K562 (cell line): ENCODE measurements around the gene C16orf86. TPM values are rescaled to one million over a fixed set of nuclear protein-coding genes. Genes with fewer than 3 reads are reported as not detected.

Experiments
- ATAC-seq: fragments of 200-7000 bp; cut with Tn5 transposase; 3 replicates; pipeline ENCODE4 v1.9.1; 2020; ENCODE audit warnings: moderate library complexity
- BruUV-seq: library from RNA; stranded (reverse); fragments of 400-500 nt; replicated peaks from 2 replicates; lab custom pipeline; 2021; lab: Mats Ljungman, UMichigan
- CTCF ChIA-PET: fragments of 300-600 bp; formaldehyde crosslinking; extraction: SDS; loops from one replicate; lab custom pipeline; 2021; ENCODE audit warnings: low intra/inter-chr PET ratio; lab: Yijun Ruan, JAX
- POLR2A ChIA-PET: fragments of 300-600, 350-650 bp; sonication (Branson Sonifier 250); formaldehyde crosslinking; extraction: SDS; loops from one replicate; lab custom pipeline; 2021; ENCODE audit warnings: antibody characterized with exemption, inconsistent platforms; lab: Yijun Ruan, JAX
- DNase-seq, 4 experiments: peaks; one replicate each; pipeline versions ENCODE4 v3.0.0 to v3.0.0-alpha.2; 2011 to 2018; ENCODE audit warnings: low spot score in 3 of 4, mixed read lengths in 3 of 4; ENCODE audit errors: extremely low read depth in 1 of 4
- FAIRE-seq: peaks from 2 replicates; lab custom pipeline; 2011; peaks lifted over from hg19 to GRCh38; lab: Jason Lieb, UNC
- H2AFZ ChIP-seq: 2 replicates; pipeline ENCODE4 v1.6.0; 2011; ENCODE audit warnings: low read depth, low read length, control low read depth, inconsistent platforms
- H3K27ac ChIP-seq: fragments of 200-600 bp; 3 replicates; pipeline ENCODE4 v1.8.0; 2011; ENCODE audit warnings: low read depth, mild to moderate bottlenecking, control low read depth, inconsistent platforms, low read length, moderate library complexity, mixed read lengths; ENCODE audit errors: extremely low read depth
- H3K27me3 ChIP-seq, 2 experiments: fragments of 300-600 bp in 1 of 2; 2 replicates in 1 of 2; 3 replicates in 1 of 2; pipeline versions ENCODE4 v1.6.0 to v1.8.0; 2011; ENCODE audit warnings: inconsistent platforms in 2 of 2, low read length in 2 of 2, mild to moderate bottlenecking in 1 of 2, mixed read lengths in 1 of 2, moderate library complexity in 1 of 2; ENCODE audit not compliant: control insufficient read depth in 2 of 2, insufficient read depth in 2 of 2
- H3K36me3 ChIP-seq: fragments of 300-600 bp; 3 replicates; pipeline ENCODE4 v1.8.0; 2011; ENCODE audit warnings: mild to moderate bottlenecking, low read length, inconsistent platforms; ENCODE audit not compliant: control insufficient read depth, insufficient read depth
- H3K4me1 ChIP-seq, 2 experiments: fragments of 200-600 bp in 1 of 2; replicated peaks in 1 of 2; 2 replicates in 1 of 2; 3 replicates in 1 of 2; pipeline versions ENCODE4 v1.5.1 to v1.8.0; 2011; ENCODE audit warnings: inconsistent platforms in 2 of 2, low read length in 2 of 2, mild to moderate bottlenecking in 1 of 2, mixed read lengths in 1 of 2, moderate library complexity in 1 of 2; ENCODE audit not compliant: control insufficient read depth in 2 of 2, insufficient read depth in 2 of 2
- H3K4me2 ChIP-seq: 2 replicates; pipeline ENCODE4 v1.6.1; 2011; ENCODE audit warnings: low read length, control low read depth, inconsistent platforms, mixed read lengths; ENCODE audit not compliant: insufficient read depth
- H3K4me3 ChIP-seq: fragments of 200-600 bp; sonication (generic), shearing (Covaris generic); 2 replicates; pipeline ENCODE4 v1.5.1; 2016; ENCODE audit warnings: control low read depth, inconsistent platforms
- H3K79me2 ChIP-seq: fragments of 200-600 bp; 3 replicates; pipeline ENCODE4 v1.8.0; 2011; ENCODE audit warnings: low read length, inconsistent platforms; ENCODE audit not compliant: control insufficient read depth, insufficient read depth
- H3K9ac ChIP-seq, 2 experiments: 2 replicates each; pipeline versions ENCODE4 v1.6.0 to v1.6.1; 2011; ENCODE audit warnings: low read depth in 2 of 2, low read length in 2 of 2, control low read depth in 1 of 2, inconsistent platforms in 1 of 2, mild to moderate bottlenecking in 1 of 2, mixed read lengths in 1 of 2; ENCODE audit not compliant: insufficient read depth in 1 of 2
- H3K9me1 ChIP-seq: one replicate; pipeline ENCODE4 v1.6.0; 2011; ENCODE audit warnings: inconsistent platforms, mild to moderate bottlenecking, low read length, moderate library complexity; ENCODE audit not compliant: control insufficient read depth, insufficient read depth
- H3K9me3 ChIP-seq: replicated peaks from 2 replicates; pipeline ENCODE4 v1.5.1; 2011; ENCODE audit warnings: low read depth, low read length, inconsistent platforms; ENCODE audit not compliant: control insufficient read depth, insufficient read depth
- H4K20me1 ChIP-seq: replicated peaks from 2 replicates; pipeline ENCODE4 v1.6.1; 2011; ENCODE audit warnings: low read length, inconsistent platforms, mixed read lengths; ENCODE audit not compliant: control insufficient read depth, insufficient read depth
- BACH1 ChIP-seq: fragments of 200-800 bp; sonication (Bioruptor generic); IDR thresholded peaks from 2 replicates; pipeline ENCODE4 v1.6.1; 2016; ENCODE audit warnings: missing genetic modification characterization, missing compliant biosample characterization
- BCOR ChIP-seq: fragments of 450-650 bp; IDR thresholded peaks from 2 replicates; pipeline ENCODE4 v1.6.1; 2016
- FOXA3 ChIP-seq, 2 experiments: fragments of 450-650 bp in 1 of 2; sonication (generic) in 1 of 2; formaldehyde crosslinking; IDR thresholded peaks in 1 of 2; conservative IDR thresholded peaks in 1 of 2; 2 replicates each; pipeline versions ENCODE4 v1.4.0 to v1.8.0; 2020 to 2022; ENCODE audit warnings: mild to moderate bottlenecking in 2 of 2, missing genetic modification reagents in 1 of 2
- GTF2A2 ChIP-seq: IDR thresholded peaks from 2 replicates; pipeline ENCODE4 v1.6.1; 2016; ENCODE audit warnings: mild to moderate bottlenecking, missing genetic modification characterization, missing compliant biosample characterization
- JUNB ChIP-seq: fragments of 450-650 bp; formaldehyde crosslinking; conservative IDR thresholded peaks from 2 replicates; pipeline ENCODE4 v1.4.0; 2020; ENCODE audit warnings: mild to moderate bottlenecking
- MAFK ChIP-seq: IDR thresholded peaks from 2 replicates; pipeline ENCODE4 v1.6.1; 2011; ENCODE audit warnings: low read length, improper control_type of control experiment
- NEUROD1 ChIP-seq: fragments of 150-350 bp; IDR thresholded peaks from 2 replicates; pipeline ENCODE4 v1.6.1; 2014; ENCODE audit warnings: borderline replicate concordance, low read length, low read depth; ENCODE audit not compliant: partially characterized antibody
- NR2F6 ChIP-seq: fragments of 450-650 bp; formaldehyde crosslinking; IDR thresholded peaks from 2 replicates; pipeline ENCODE4 v1.4.0; 2020; ENCODE audit warnings: mild to moderate bottlenecking
- TRIM28 ChIP-seq: fragments of 450-650 bp; IDR thresholded peaks from 2 replicates; pipeline ENCODE4 v1.6.1; 2017
- ZNF146 ChIP-seq: IDR thresholded peaks from one replicate; pipeline ENCODE4 v1.6.1; 2018; ENCODE audit warnings: missing compliant biosample characterization; ENCODE audit not compliant: unreplicated experiment
- ZNF197 ChIP-seq: fragments of 200-800 bp; sonication (Bioruptor generic); IDR thresholded peaks from 2 replicates; pipeline ENCODE4 v1.6.1; 2016; ENCODE audit warnings: low read depth, missing genetic modification characterization, missing compliant biosample characterization
- ZNF707 ChIP-seq: fragments of 250-450 bp; sonication (Bioruptor Pico); conservative IDR thresholded peaks from 2 replicates; pipeline ENCODE4 v1.8.0; 2022; ENCODE audit warnings: inconsistent platforms, mild to moderate bottlenecking, moderate library complexity
- WGBS: fragments of 100-300 bp; shearing (Covaris generic); methylation state at CpG from one replicate; pipeline ENCODE4 v1.1.6; 2016; ENCODE audit warnings: low coverage, mixed read lengths; ENCODE audit not compliant: insufficient coverage; ENCODE audit errors: missing lambda C conversion rate; 5-methylcytosine and 5-hydroxymethylcytosine counted together
- in situ Hi-C: fragments of 300-500 bp; cut with MboI; formaldehyde crosslinking; loops from 4 replicates; pipeline ENCODE4 v1.15.0; 2018; ENCODE audit warnings: inconsistent platforms, mixed read lengths
- intact Hi-C: fragments of 100-400 bp; cut with micrococcal nuclease; formaldehyde crosslinking; loops from 2 replicates; pipeline ENCODE4 v1.14.2; 2022
- polyA plus RNA-seq, 8 experiments: library from polyadenylated mRNA; depleted of rRNA in 4 of 8; stranded (reverse) in 5 of 8; unstranded in 3 of 8; fragments of >200 nt; fragmentation: Nextera tagmentation in 2 of 8; fragmentation: Illumina TruSeq in 1 of 8; extraction: Ambion mirVana in 2 of 8; extraction: Trizol in 1 of 8; gene quantifications; 2 replicates each; pipeline versions ENCODE4 v1.2.1 to v1.2.3, GENCODE V29; 2011 to 2014; ENCODE audit warnings: inconsistent platforms in 1 of 8, missing spikeins in 1 of 8
- total RNA-seq, 7 experiments: library from RNA; depleted of rRNA in 6 of 7; stranded (reverse); fragments of >200 nt in 6 of 7; fragmentation: Illumina TruSeq in 2 of 7; extraction: Trizol in 2 of 7; gene quantifications; 2 replicates each; pipeline versions ENCODE4 v1.2.1 to v1.2.3, GENCODE V29; 2011 to 2021; ENCODE audit warnings: low replicate concordance in 1 of 7

Gene C16orf86
- total and polyA plus RNA-seq, 9 of the 15 experiments (the other 6 are each of a cell fraction or from before 2014, with no cell fraction given), result 0.13 to 1.2 (median 0.27) TPM; not detected in 3

DNA sequence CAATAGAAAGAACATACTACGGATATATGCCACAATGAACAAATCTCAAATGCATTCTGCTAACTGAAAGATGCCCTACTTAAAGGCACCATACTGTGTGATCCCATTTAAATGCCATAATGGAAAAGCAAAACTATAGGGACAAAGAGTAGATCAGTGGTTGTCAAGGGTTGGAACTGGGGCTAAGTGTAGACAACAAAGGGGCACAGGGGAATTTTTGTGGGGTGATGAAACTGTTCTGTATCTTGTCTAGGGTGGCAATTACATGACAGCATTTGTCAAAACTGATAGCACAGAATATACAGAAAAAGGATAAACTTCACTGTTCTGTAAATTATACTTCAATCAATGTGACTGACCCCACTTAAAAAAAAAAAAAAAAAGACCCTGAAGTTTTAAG is 34.8 kb downstream of the C16orf86 start:
- Histone ChIP-seq H3K36me3 (peaks cover 8% of the 10 kb centered on the region; the same call in 1 of the 3 replicates), H3K27me3 (no peaks in the 10 kb centered on the region), H4K20me1 (no peaks in the 10 kb centered on the region), H3K27ac (no peak overlapping the region), H3K79me2 (no peaks in the 10 kb centered on the region), H3K4me2 (no peak overlapping the region), H3K4me3 (no peak overlapping the region), H3K9me1 (no peaks in the 10 kb centered on the region), H2AFZ (no peak overlapping the region), H3K9me3 (peaks cover 3% of the 10 kb centered on the region), H3K9ac (no peak overlapping the region), H3K4me1 (no peaks in the 10 kb centered on the region)
- intact Hi-C loops (no loop called here), in situ Hi-C loops (no loop called here)
- ATAC-seq (no peak), FAIRE-seq (no peak), DNase-seq (no peak)
- TF ChIP-seq NR2F6 (CRISPR knock-in tag) (no peak), ZNF197 (CRISPR knock-in tag) (no peak), FOXA3 (CRISPR knock-in tag; conservative IDR thresholded peaks at IDR 0.05 in 1 of 2, IDR thresholded peaks at IDR 0.05 in 1 of 2) (no peak)
- CTCF ChIA-PET, result interaction anchor here (0.7 kb wide), 1 partner anchor 205 kb away, joined by 3 read pairs; no protein-coding TSS in a partner anchor
- WGBS, result 91% methylated on average over 1 of the region's 1 CpG
- no TSS peak for BruUV-seq
- POLR2A ChIA-PET, result no interaction called here

GRCh38 chr16:67702130-67702529 is 35.5 kb downstream of the C16orf86 start:
- BruUV-seq, result no TSS peak
- Histone ChIP-seq H3K36me3 (peaks cover 8% of the 10 kb centered on the region; the same call in 1 of the 3 replicates), H3K9ac (no peak overlapping the region), H3K4me2 (no peak overlapping the region), H4K20me1 (no peaks in the 10 kb centered on the region), H3K4me3 (no peak overlapping the region), H3K27ac (no peak overlapping the region), H3K27me3 (no peaks in the 10 kb centered on the region), H3K9me3 (peaks cover 3% of the 10 kb centered on the region)
- ATAC-seq (no peak), FAIRE-seq (no peak)
- intact Hi-C loops (no loop called here), in situ Hi-C loops (no loop called here)
- CTCF ChIA-PET, result no interaction called here
- POLR2A ChIA-PET, result interaction anchor here (0.7 to 0.9 kb wide), 3 partner anchors 11 to 26 kb away, joined by 3 to 6 read pairs (median 3); no protein-coding TSS in a partner anchor
- 75% methylated on average over 4 of the region's 4 CpGs for WGBS
- TF ChIP-seq JUNB (CRISPR knock-in tag) (no peak), BACH1 (tag) (no peak), MAFK (no peak), NEUROD1 (no peak), BCOR (no peak), TRIM28 (no peak), ZNF707 (CRISPR knock-in tag) (no peak), GTF2A2 (tag) (no peak), ZNF146 (no peak)
- TF ChIP-seq, all 486 proteins: peak for 0
- H3K4me1 ChIP-seq, result no peaks in the 10 kb centered on the region
- H3K79me2 ChIP-seq, result no peaks in the 10 kb centered on the region
- H2AFZ ChIP-seq, result no peak overlapping the region
- no peaks in the 10 kb centered on the region for H3K9me1 ChIP-seq
- DNase-seq, result no peak
